GM12878 (cell line): ENCODE measurements around the gene ARL2. TPM values are rescaled to one million over a fixed set of nuclear protein-coding genes. Genes with fewer than 3 reads are reported as not detected.

Experiments used
- ATAC-seq: fragments of 200-7000 bp; cut with Tn5 transposase; 3 replicates; pipeline ENCODE4 v1.9.1; 2020; ENCODE audit warnings: mild to moderate bottlenecking, moderate library complexity
- BruUV-seq: library from RNA; stranded (reverse); fragments of 400-500 nt; replicated peaks from 2 replicates; lab custom pipeline; 2021; lab: Mats Ljungman, UMichigan
- CTCF ChIA-PET: fragments of 300-600 bp; sonication (Branson Sonifier 250); formaldehyde crosslinking; extraction: SDS; loops from one replicate; lab custom pipeline; 2021; ENCODE audit warnings: inconsistent platforms; lab: Yijun Ruan, JAX
- POLR2A ChIA-PET: fragments of 350-600 bp; formaldehyde crosslinking; extraction: SDS; loops from one replicate; lab custom pipeline; 2021; ENCODE audit warnings: inconsistent platforms; lab: Charles Lee
- RAD21 ChIA-PET: fragments of 300-600 bp; sonication (Branson Sonifier 250); formaldehyde crosslinking; loops from one replicate; lab custom pipeline; 2023; ENCODE audit warnings: antibody characterized with exemption; ENCODE audit not compliant: unreplicated experiment; lab: Charles Lee
- SMC1A ChIA-PET: fragments of 300-600 bp; sonication (Branson Sonifier 250); formaldehyde crosslinking; loops from one replicate; lab custom pipeline; 2023; ENCODE audit not compliant: unreplicated experiment, uncharacterized antibody; lab: Charles Lee
- DNase-seq: peaks from one replicate; pipeline ENCODE4 v3.0.0-alpha.2; 2011; ENCODE audit warnings: low read depth, low spot score
- FAIRE-seq: peaks from 3 replicates; lab custom pipeline; 2011; peaks lifted over from hg19 to GRCh38; lab: Jason Lieb, UNC
- H2AFZ ChIP-seq: 2 replicates; pipeline ENCODE4 v1.6.0; 2011; ENCODE audit warnings: low read depth, low read length, control low read depth; ENCODE audit not compliant: control insufficient read depth
- H3K27ac ChIP-seq: 2 replicates; pipeline ENCODE4 v1.5.1; 2011; ENCODE audit warnings: control low read depth; ENCODE audit not compliant: control insufficient read depth, insufficient read depth
- H3K27me3 ChIP-seq, 2 experiments: replicated peaks in 1 of 2; 2 replicates each; pipeline versions ENCODE4 v1.6.0 to v1.6.1; 2011; ENCODE audit warnings: low read length in 1 of 2; ENCODE audit not compliant: control insufficient read depth in 2 of 2, insufficient read depth in 2 of 2
- H3K36me3 ChIP-seq, 2 experiments: 2 replicates each; pipeline ENCODE4 v1.5.1; 2011; ENCODE audit warnings: low read length in 1 of 2; ENCODE audit not compliant: control insufficient read depth in 2 of 2, insufficient read depth in 2 of 2
- H3K4me1 ChIP-seq: 2 replicates; pipeline ENCODE4 v1.6.1; 2011; ENCODE audit warnings: mild to moderate bottlenecking, low read length, moderate library complexity, mixed read lengths; ENCODE audit not compliant: control insufficient read depth, insufficient read depth
- H3K4me2 ChIP-seq: 2 replicates; pipeline ENCODE4 v1.6.0; 2011; ENCODE audit warnings: control low read depth; ENCODE audit not compliant: control insufficient read depth, insufficient read depth
- H3K4me3 ChIP-seq: fragments of 200-600 bp; sonication (generic); 2 replicates; pipeline ENCODE4 v1.5.1; 2016
- H3K79me2 ChIP-seq: 2 replicates; pipeline ENCODE4 v1.6.0; 2011; ENCODE audit warnings: low read length; ENCODE audit not compliant: control insufficient read depth, insufficient read depth
- H3K9ac ChIP-seq: 2 replicates; pipeline ENCODE4 v1.8.0; 2011; ENCODE audit warnings: low read length, control low read depth, mixed read lengths; ENCODE audit not compliant: control insufficient read depth, insufficient read depth
- H3K9me3 ChIP-seq: replicated peaks from 3 replicates; pipeline ENCODE4 v1.5.1; 2011; ENCODE audit warnings: mild to moderate bottlenecking, low read length; ENCODE audit not compliant: control insufficient read depth, insufficient read depth
- H4K20me1 ChIP-seq: 2 replicates; pipeline ENCODE4 v1.6.0; 2011; ENCODE audit not compliant: control insufficient read depth, insufficient read depth
- CEBPB ChIP-seq, 2 experiments: fragments of 150-350 bp in 1 of 2; IDR thresholded peaks; 2 replicates each; pipeline ENCODE4 v1.6.1; 2012 to 2014; ENCODE audit warnings: low read depth in 2 of 2, low read length in 2 of 2, borderline replicate concordance in 1 of 2, inconsistent platforms in 1 of 2
- GABPA ChIP-seq: IDR thresholded peaks from 2 replicates; pipeline ENCODE4 v1.6.1; 2014; ENCODE audit warnings: antibody characterized with exemption, low read depth, mild to moderate bottlenecking, inconsistent platforms
- HDAC6 ChIP-seq: fragments of 200-600 bp; sonication (generic); IDR thresholded peaks from one replicate; pipeline ENCODE4 v1.8.0; 2017; ENCODE audit warnings: antibody characterized with exemption; ENCODE audit not compliant: unreplicated experiment
- NR2F1 ChIP-seq: fragments of 450-650 bp; conservative IDR thresholded peaks from 2 replicates; pipeline ENCODE4 v1.6.1; 2017; ENCODE audit warnings: mild to moderate bottlenecking
- RUNX3 ChIP-seq: IDR thresholded peaks from 2 replicates; pipeline ENCODE4 v1.6.1; 2012; ENCODE audit warnings: low read length, inconsistent platforms
- YBX1 ChIP-seq: fragments of 450-650 bp; IDR thresholded peaks from 2 replicates; pipeline ENCODE4 v1.6.1; 2016; ENCODE audit warnings: antibody characterized with exemption
- WGBS: methylation state at CpG from one replicate; pipeline ENCODE4 v1.1.6; 2016; ENCODE audit warnings: low lambda C conversion rate; ENCODE audit not compliant: insufficient replicate concordance, insufficient coverage; ENCODE audit errors: missing lambda C conversion rate; 5-methylcytosine and 5-hydroxymethylcytosine counted together
- in situ Hi-C: fragments of 300-500 bp; cut with MboI; formaldehyde crosslinking; loops from 9 replicates; pipeline ENCODE4 v1.14.3; 2018; ENCODE audit warnings: mixed read lengths
- intact Hi-C: fragments of 100-400 bp; cut with micrococcal nuclease; formaldehyde crosslinking; loops from one replicate; pipeline ENCODE4 v1.14.2; 2022; ENCODE audit not compliant: unreplicated experiment
- polyA plus RNA-seq, 11 experiments: library from polyadenylated mRNA; depleted of rRNA in 4 of 11; unstranded in 6 of 11; stranded (reverse) in 5 of 11; fragments of >200 nt; fragmentation: Nextera tagmentation in 4 of 11; fragmentation: Illumina TruSeq in 1 of 11; extraction: Ambion mirVana in 4 of 11; extraction: Trizol in 1 of 11; gene quantifications; 1 replicate in 1 of 11; 2 replicates in 10 of 11; pipeline versions ENCODE4 v1.2.1 to v1.2.3, GENCODE V29; 2011 to 2016; ENCODE audit warnings: inconsistent platforms in 2 of 11, missing spikeins in 2 of 11, low read depth in 1 of 11
- total RNA-seq, 4 experiments: library from RNA; depleted of rRNA in 3 of 4; stranded (reverse); fragments of >200 nt in 3 of 4; fragmentation: Illumina TruSeq in 1 of 4; extraction: Trizol in 1 of 4; gene quantifications; 2 replicates each; pipeline versions ENCODE4 v1.2.1 to v1.2.3, GENCODE V29; 2013 to 2021

Gene ARL2
- total and polyA plus RNA-seq, 10 of the 15 experiments (the other 5 are each of a cell fraction or from before 2014, with no cell fraction given): 4.1 to 138 (median 73.4) TPM

DNA sequence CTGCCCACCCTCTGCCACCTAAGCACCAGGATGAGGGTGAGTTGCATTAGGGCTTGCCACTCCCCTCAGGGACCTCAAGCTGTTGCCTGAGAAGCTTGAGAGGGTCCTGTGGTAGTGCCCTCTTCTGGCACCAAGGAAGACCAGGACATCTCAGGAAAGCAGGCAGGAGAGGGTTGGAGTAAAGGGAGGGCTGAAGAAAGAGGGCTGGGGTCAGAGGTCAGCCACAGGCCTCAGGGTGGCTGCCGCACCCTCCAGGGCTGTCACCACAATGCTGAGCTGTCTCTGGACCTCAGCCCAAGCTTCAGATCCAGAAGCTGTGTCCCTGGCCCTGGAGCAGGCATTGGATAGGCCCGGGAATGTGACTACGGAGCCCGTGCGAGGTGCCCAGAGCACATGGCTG is 31.1 kb downstream of the ARL2 start:
- Histone ChIP-seq H3K9ac (no peak overlapping the region), H4K20me1 (no peaks in the 10 kb centered on the region), H3K36me3 (peaks cover 0 to 5% of the 10 kb centered on the region in 2 experiments; a peak in 3 of 4 replicates), H3K27me3 (no peaks in the 10 kb centered on the region), H3K9me3 (no peaks in the 10 kb centered on the region), H3K79me2 (peaks cover 5% of the 10 kb centered on the region), H3K4me2 (no peak overlapping the region), H3K4me3 (no peak overlapping the region), H2AFZ (no peak overlapping the region), H3K4me1 (peaks cover 8% of the 10 kb centered on the region), H3K27ac (no peak overlapping the region)
- ATAC-seq: no peak
- ChIA-PET POLR2A (interaction anchor here (1.0 to 2.1 kb wide), 2 partner anchors 16 to 24 kb away, joined by 3 to 5 read pairs; no protein-coding TSS in a partner anchor), RAD21 (interaction anchor here (0.5 kb wide), 1 partner anchor 17 kb away, joined by 5 read pairs; no protein-coding TSS in a partner anchor), CTCF (no interaction called here), SMC1A (no interaction called here)
- intact Hi-C loops (no loop called here), in situ Hi-C loops (no loop called here)
- no peak for FAIRE-seq
- TF ChIP-seq NR2F1: 0 out of 2 replicates have a peak, but pooled peaks have one; percentile 17
- TF ChIP-seq GABPA: no peak
- BruUV-seq: no TSS peak
- DNase-seq: no peak
- WGBS: 98% methylated on average over 5 of the region's 5 CpGs

DNA sequence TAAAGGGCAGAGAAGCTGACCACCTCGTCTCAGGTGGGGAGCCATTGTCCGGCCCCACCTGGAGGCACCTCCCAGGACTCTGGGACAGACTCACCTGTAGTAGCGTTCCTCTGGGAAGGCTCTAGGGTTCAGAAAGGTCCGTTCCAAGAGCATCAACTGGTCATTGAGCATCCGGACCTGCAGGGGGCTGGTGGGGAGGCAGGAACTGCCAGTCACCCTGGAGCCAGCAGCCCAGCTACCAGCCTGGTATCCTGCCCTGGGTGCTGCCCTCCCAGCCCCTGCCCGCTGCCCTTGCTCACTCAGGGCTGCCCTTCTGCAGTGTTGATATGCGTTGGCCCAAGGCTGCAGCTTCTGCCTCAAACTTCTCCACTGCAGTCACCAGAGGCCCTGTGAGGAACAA is 31.8 kb downstream of the ARL2 start:
- Histone ChIP-seq H3K27me3 (no peaks in the 10 kb centered on the region), H3K4me1 (peaks cover 7% of the 10 kb centered on the region), H3K4me2 (no peak overlapping the region), H3K9me3 (no peaks in the 10 kb centered on the region), H3K4me3 (no peak overlapping the region), H3K27ac (no peak overlapping the region), H3K79me2 (peaks cover 5% of the 10 kb centered on the region), H3K36me3 (peaks cover 0 to 5% of the 10 kb centered on the region in 2 experiments; a peak in 3 of 4 replicates), H2AFZ (no peak overlapping the region), H3K9ac (no peak overlapping the region), H4K20me1 (no peaks in the 10 kb centered on the region)
- ChIA-PET RAD21 (no interaction called here), POLR2A (interaction anchor here (1.0 to 2.1 kb wide), 2 partner anchors 17 to 24 kb away, joined by 3 to 5 read pairs; no protein-coding TSS in a partner anchor), CTCF (no interaction called here), SMC1A (no interaction called here)
- no peak for DNase-seq
- no TSS peak for BruUV-seq
- in situ Hi-C loops: no loop called here
- 86% methylated on average over 7 of the region's 7 CpGs for WGBS
- intact Hi-C loops: no loop called here
- TF ChIP-seq YBX1: no peak
- no peak for TF ChIP-seq CEBPB (IDR thresholded peaks at IDR 0.05; ENCODE audit: borderline replicate concordance in 1 of 2, low read depth in 2 of 2, low read length in 2 of 2)
- TF ChIP-seq RUNX3: no peak
- TF ChIP-seq HDAC6: no peak
- no peak for ATAC-seq
- FAIRE-seq: no peak
